HepG2 (cell line): ENCODE measurements around the gene CYP27B1. TPM values are rescaled to one million over a fixed set of nuclear protein-coding genes. Genes with fewer than 3 reads are reported as not detected.
A peak's percentile ranks its signal among the peaks of the same experiment; 100 is the strongest.

Experiments used
- CEBPG ChIP-seq: IDR thresholded peaks from 2 replicates; pipeline ENCODE4 v1.6.1; 2016
- DMAP1 ChIP-seq: IDR thresholded peaks from 2 replicates; pipeline ENCODE4 v1.6.1; 2016
- DRAP1 ChIP-seq: IDR thresholded peaks from 2 replicates; pipeline ENCODE4 v1.6.1; 2016; ENCODE audit warnings: missing genetic modification reagents, missing compliant biosample characterization
- ETV5 ChIP-seq: IDR thresholded peaks from 2 replicates; pipeline ENCODE4 v1.6.1; 2018; ENCODE audit warnings: missing biosample characterization, missing genetic modification reagents, inconsistent platforms, borderline replicate concordance
- FOXP4 ChIP-seq: sonication (generic); formaldehyde crosslinking; IDR thresholded peaks from 2 replicates; pipeline ENCODE4 v1.4.0; 2020; ENCODE audit warnings: missing genetic modification reagents
- MEIS1 ChIP-seq: sonication (generic); formaldehyde crosslinking; IDR thresholded peaks from 2 replicates; pipeline ENCODE4 v1.9.0; 2021; ENCODE audit warnings: mild to moderate bottlenecking, missing genetic modification reagents, moderate library complexity, borderline replicate concordance
- NR0B2 ChIP-seq: sonication (generic); formaldehyde crosslinking; IDR thresholded peaks from 2 replicates; pipeline ENCODE4 v1.4.0; 2020; ENCODE audit warnings: mild to moderate bottlenecking, missing genetic modification reagents
- POLR2AphosphoS5 ChIP-seq: IDR thresholded peaks from 2 replicates; pipeline ENCODE4 v1.6.1; 2012; ENCODE audit warnings: low read depth, low read length
- RFXANK ChIP-seq: IDR thresholded peaks from 2 replicates; pipeline ENCODE4 v1.6.1; 2016
- SRY ChIP-seq: sonication (generic); formaldehyde crosslinking; IDR thresholded peaks from 2 replicates; pipeline ENCODE4 v1.8.0; 2022; ENCODE audit warnings: mild to moderate bottlenecking, missing genetic modification reagents
- ZNF367 ChIP-seq: sonication (generic); formaldehyde crosslinking; IDR thresholded peaks from 2 replicates; pipeline ENCODE4 v1.4.0; 2020; ENCODE audit warnings: missing genetic modification reagents, borderline replicate concordance
- ZNF609 ChIP-seq: sonication (generic); formaldehyde crosslinking; IDR thresholded peaks from 2 replicates; pipeline ENCODE4 v1.4.0; 2020; ENCODE audit warnings: mild to moderate bottlenecking, missing genetic modification reagents, borderline replicate concordance
- ZNF800 ChIP-seq: sonication (generic); formaldehyde crosslinking; IDR thresholded peaks from 2 replicates; pipeline ENCODE4 v1.4.0; 2020; ENCODE audit warnings: missing genetic modification reagents
- ZNF878 ChIP-seq: sonication (generic); formaldehyde crosslinking; IDR thresholded peaks from 2 replicates; pipeline ENCODE4 v1.8.1; 2023; ENCODE audit warnings: mild to moderate bottlenecking, missing genetic modification reagents, moderate library complexity
- polyA plus RNA-seq, 8 experiments: library from polyadenylated mRNA; depleted of rRNA in 3 of 8; stranded (reverse) in 7 of 8; unstranded in 1 of 8; fragments of >200 nt; fragmentation: Illumina TruSeq in 4 of 8; extraction: Trizol in 4 of 8; gene quantifications; 2 replicates each; pipeline versions ENCODE4 v1.2.1 to v1.2.3, GENCODE V29; 2011 to 2016; ENCODE audit warnings: low read depth in 4 of 8, missing spikeins in 1 of 8, mixed read lengths in 1 of 8; ENCODE audit not compliant: insufficient read depth in 1 of 8
- total RNA-seq, 5 experiments: library from RNA; depleted of rRNA; stranded (reverse); fragments of >200 nt; fragmentation: Illumina TruSeq; extraction: Trizol; gene quantifications; 2 replicates each; pipeline ENCODE4 v1.2.3, GENCODE V29; 2016; ENCODE audit warnings: low read depth in 1 of 5

Gene CYP27B1
- total and polyA plus RNA-seq, 2 of the 13 experiments (the other 11 are each of a cell fraction or from before 2014, with no cell fraction given), result 2.3 to 3.0 TPM

GRCh38 chr12:57744777-57745484, 21.9 kb downstream of the CYP27B1 start, which contains the start of gene TSPAN31 (continued):
- no peak for TF ChIP-seq NR0B2
- TF ChIP-seq SRY (CRISPR knock-in tag), result peak; percentile 56; the same call in 1 of the 2 replicates
- peak; percentile 32; the same call in 1 of the 2 replicates for TF ChIP-seq DMAP1 (CRISPR knock-in tag)
- TF ChIP-seq DRAP1 (CRISPR knock-in tag), result peak; percentile 82
- TF ChIP-seq ETV5 (CRISPR knock-in tag), result peak; percentile 68
- TF ChIP-seq ZNF609, result 0 out of 2 replicates have a peak, but pooled peaks have one; percentile 13
- TF ChIP-seq CEBPG, result peak; percentile 65
- 0 out of 2 replicates have a peak, but pooled peaks have one; percentile 9 for TF ChIP-seq FOXP4
- peak; percentile 77; the same call in 1 of the 2 replicates for TF ChIP-seq RFXANK (CRISPR knock-in tag)
- TF ChIP-seq ZNF800 (CRISPR knock-in tag), result 0 out of 2 replicates have a peak, but pooled peaks have one; percentile 60
- TF ChIP-seq POLR2AphosphoS5, result peak; percentile 91
- 0 out of 2 replicates have a peak, but pooled peaks have one; percentile 39 for TF ChIP-seq ZNF878 (CRISPR knock-in tag)
- no peak for TF ChIP-seq MEIS1
- TF ChIP-seq ZNF367 (CRISPR knock-in tag), result peak; percentile 41; the same call in 1 of the 2 replicates
